ENCODE data around the gene FAM177B. TPM values are rescaled to one million over a fixed set of nuclear protein-coding genes. Genes with fewer than 3 reads are reported as not detected.
"Not testable (repeated sequence)": the region's sequence is repeated elsewhere in the genome, so short reads cannot be mapped to it uniquely, and the experiment has no call there.

Gene FAM177B
- total RNA-seq, 1 donor from 2014 or later, result not detected

DNA sequence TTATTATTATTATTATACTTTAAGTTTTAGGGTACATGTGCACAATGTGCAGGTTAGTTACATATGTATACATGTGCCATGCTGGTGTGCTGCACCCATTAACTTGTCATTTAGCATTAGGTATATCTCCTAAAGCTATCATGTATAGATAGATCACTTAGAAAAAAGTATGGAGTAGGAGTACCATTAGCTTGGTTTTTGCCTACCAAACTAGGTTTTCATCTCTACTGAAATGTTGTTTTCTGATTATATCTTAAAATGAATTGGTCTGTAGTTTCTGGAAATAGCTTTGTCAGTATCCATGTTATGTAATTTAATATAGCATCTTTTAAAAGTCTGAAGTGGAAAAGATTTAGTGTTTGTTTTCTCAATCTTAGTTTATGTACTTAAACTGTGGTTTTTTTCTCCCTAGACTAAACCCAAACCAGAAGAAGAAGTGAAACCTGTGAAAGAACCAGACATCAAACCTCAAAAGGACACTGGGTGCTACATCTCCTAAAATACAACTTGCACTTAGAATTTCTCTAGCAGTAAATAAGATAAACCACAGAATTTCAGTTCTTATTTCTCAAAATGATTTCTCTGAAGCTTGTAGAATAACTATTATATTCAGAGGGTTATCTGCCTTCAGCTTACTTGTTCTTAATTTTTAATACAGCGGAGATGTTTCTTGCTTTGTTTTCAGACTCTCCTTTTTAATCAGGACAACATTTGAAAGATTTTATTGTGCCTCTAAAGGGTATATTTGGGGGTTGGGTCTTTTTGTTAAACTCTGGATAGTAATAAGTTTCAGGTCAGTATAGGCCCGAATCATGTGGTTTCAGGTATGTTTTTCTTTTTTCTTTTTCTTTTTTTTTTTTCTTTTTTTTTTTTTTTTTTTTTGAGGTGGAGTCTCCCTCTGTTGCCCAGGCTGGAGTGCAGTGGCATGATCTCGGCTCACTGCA is 4.5 kb upstream of the FAM177B start:
- H3K4me3 ChIP-seq (ENCODE audit: low read depth, low read length), result no peak overlapping the region
- no peak for TF ChIP-seq CTCF (IDR thresholded peaks at IDR 0.05; ENCODE audit: insufficient read depth, low read length, severe bottlenecking)
- DNase-seq (ENCODE audit: low read depth) (no peak), FAIRE-seq (no peak)
- H3K36me3 ChIP-seq (ENCODE audit: control insufficient read depth, insufficient read depth, low read length), result peaks cover 2% of the 10 kb centered on the region
- no peaks in the 10 kb centered on the region for H3K27me3 ChIP-seq (ENCODE audit: control insufficient read depth, insufficient read depth, low read length)

GRCh38 chr1:222734740-222735139 is 2.3 kb upstream of the FAM177B start:
- no peak for TF ChIP-seq CTCF (IDR thresholded peaks at IDR 0.05; ENCODE audit: insufficient read depth, low read length, severe bottlenecking)
- no peaks in the 10 kb centered on the region for H3K27me3 ChIP-seq (ENCODE audit: control insufficient read depth, insufficient read depth, low read length)
- H3K4me3 ChIP-seq (ENCODE audit: low read depth, low read length), result no peak overlapping the region
- no peak for FAIRE-seq
- DNase-seq (ENCODE audit: low read depth), result no peak
- H3K36me3 ChIP-seq (ENCODE audit: control insufficient read depth, insufficient read depth, low read length), result no peaks in the 10 kb centered on the region

DNA sequence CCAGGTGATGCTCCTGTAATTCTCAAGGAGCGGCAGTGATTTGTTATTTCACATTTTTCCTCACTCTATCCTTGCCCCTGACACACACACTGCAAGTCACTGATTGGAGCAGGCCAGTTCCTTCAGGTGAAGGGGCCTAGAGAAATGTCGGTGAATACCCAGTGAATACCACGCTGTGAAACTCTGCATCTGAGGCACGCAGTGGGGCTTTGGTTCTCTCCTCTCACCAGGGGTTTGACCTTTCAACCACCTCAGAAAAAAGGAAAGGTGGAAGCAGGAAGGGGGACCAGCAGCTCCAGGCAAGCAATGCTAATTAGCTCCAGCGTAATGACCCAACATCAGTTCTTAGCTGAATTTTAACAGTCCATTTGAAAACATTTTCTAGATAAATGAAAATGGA is 532 bp upstream of the FAM177B start:
- no peaks in the 10 kb centered on the region for H3K36me3 ChIP-seq (ENCODE audit: control insufficient read depth, insufficient read depth, low read length)
- no peaks in the 10 kb centered on the region for H3K27me3 ChIP-seq (ENCODE audit: control insufficient read depth, insufficient read depth, low read length)
- TF ChIP-seq CTCF (IDR thresholded peaks at IDR 0.05; ENCODE audit: insufficient read depth, low read length, severe bottlenecking), result no peak
- FAIRE-seq (no peak), DNase-seq (ENCODE audit: low read depth) (no peak)
- H3K4me3 ChIP-seq (ENCODE audit: low read depth, low read length), result no peak overlapping the region

- Histone ChIP-seq H3K27me3 (ENCODE audit: control insufficient read depth, insufficient read depth, low read length) (no peaks in the 10 kb centered on the region), H3K36me3 (ENCODE audit: control insufficient read depth, insufficient read depth, low read length) (no peaks in the 10 kb centered on the region), H3K4me3 (ENCODE audit: low read depth, low read length) (no peak overlapping the region)
- no peak for FAIRE-seq
- no peak for DNase-seq (ENCODE audit: low read depth)
- TF ChIP-seq CTCF (IDR thresholded peaks at IDR 0.05; ENCODE audit: insufficient read depth, low read length, severe bottlenecking), result no peak
Measured at GRCh38 chr1:222739465-222739864, 2.5 kb downstream of the FAM177B start.

GRCh38 chr1:222739929-222740328 is 2.9 kb downstream of the FAM177B start:
- Histone ChIP-seq H3K27me3 (ENCODE audit: control insufficient read depth, insufficient read depth, low read length) (no peaks in the 10 kb centered on the region), H3K4me3 (ENCODE audit: low read depth, low read length) (no peak overlapping the region), H3K36me3 (ENCODE audit: control insufficient read depth, insufficient read depth, low read length) (no peaks in the 10 kb centered on the region)
- no peak for DNase-seq (ENCODE audit: low read depth)
- no peak for TF ChIP-seq CTCF (IDR thresholded peaks at IDR 0.05; ENCODE audit: insufficient read depth, low read length, severe bottlenecking)
- no peak for FAIRE-seq

DNA sequence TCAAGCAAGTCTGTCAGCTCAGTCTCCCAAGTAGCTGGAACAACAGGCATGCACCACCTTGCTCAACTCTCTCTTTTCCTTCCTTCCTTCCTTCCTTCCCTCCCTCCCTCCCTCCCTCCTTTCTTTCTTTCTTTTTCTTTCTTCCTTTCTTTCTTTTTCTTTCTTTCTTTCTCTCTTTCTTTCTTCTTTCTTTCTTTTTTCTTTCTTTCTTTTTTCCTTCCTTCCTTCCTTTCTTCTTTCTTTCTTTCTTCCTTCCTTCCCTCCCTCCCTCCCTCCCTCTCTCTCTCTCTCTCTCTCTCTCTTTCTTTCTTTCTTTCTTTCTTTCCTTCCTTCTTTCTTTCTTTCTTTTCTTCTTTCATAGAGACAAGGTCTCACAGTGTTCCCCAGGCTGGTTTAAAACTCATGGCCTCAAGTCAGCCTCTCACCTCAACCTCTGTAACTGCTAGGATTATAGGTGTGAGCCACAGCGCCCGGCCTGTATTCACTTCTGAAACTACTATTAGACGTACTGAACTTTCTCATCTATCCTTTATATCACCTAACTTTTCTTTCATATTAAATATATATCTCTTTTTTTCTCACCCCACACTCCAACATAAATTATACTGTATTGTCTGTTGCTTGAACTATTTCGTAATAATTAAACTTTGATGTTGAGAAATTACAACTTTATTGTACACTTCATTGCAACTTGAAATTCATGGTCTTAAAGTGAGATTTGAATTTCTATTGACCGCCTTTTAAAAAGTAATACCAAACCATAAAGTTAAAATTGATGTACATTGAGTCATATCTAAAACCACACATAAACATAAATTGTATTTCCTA is 4.8 kb downstream of the FAM177B start:
- DNase-seq (ENCODE audit: low read depth); H3K36me3 ChIP-seq (ENCODE audit: control insufficient read depth, insufficient read depth, low read length); H3K27me3 ChIP-seq (ENCODE audit: control insufficient read depth, insufficient read depth, low read length); H3K4me3 ChIP-seq (ENCODE audit: low read depth, low read length); FAIRE-seq: not testable (repeated sequence)
